GM23338 (cell line): Measurements from ENCODE around the gene ARHGEF25. TPM values are rescaled to one million over a fixed set of nuclear protein-coding genes. Genes with fewer than 3 reads are reported as not detected.
A peak's percentile ranks its signal among the peaks of the same experiment; 100 is the strongest.

Experiments used
- ATAC-seq: fragments of 200-7000 bp; cut with Tn5 transposase; 3 replicates; pipeline ENCODE4 v1.9.1; 2020
- DNase-seq: peaks from one replicate; pipeline ENCODE4 v3.0.0-alpha.2; 2015; ENCODE audit warnings: low spot score
- H2AFZ ChIP-seq: fragments of 200-600 bp; sonication (generic); 2 replicates; pipeline ENCODE4 v1.8.0; 2016; ENCODE audit warnings: antibody characterized with exemption, mild to moderate bottlenecking, moderate library complexity
- H3F3A ChIP-seq: fragments of 200-600 bp; sonication (generic); replicated peaks from 2 replicates; pipeline ENCODE4 v1.8.0; 2017; ENCODE audit warnings: antibody characterized with exemption, mixed run types, low read depth
- H3K27ac ChIP-seq: fragments of 200-600 bp; sonication (generic); 2 replicates; pipeline ENCODE4 v1.6.1; 2016; ENCODE audit warnings: low read depth
- H3K27me3 ChIP-seq: fragments of 200-600 bp; sonication (generic); 2 replicates; pipeline ENCODE4 v1.8.0; 2016; ENCODE audit warnings: mild to moderate bottlenecking, mixed run types, moderate library complexity; ENCODE audit not compliant: insufficient read depth
- H3K36me3 ChIP-seq: fragments of 200-600 bp; sonication (generic); 2 replicates; pipeline ENCODE4 v1.8.0; 2016; ENCODE audit warnings: mild to moderate bottlenecking; ENCODE audit not compliant: insufficient read depth
- H3K4me1 ChIP-seq: fragments of 200-600 bp; sonication (generic); 2 replicates; pipeline ENCODE4 v1.8.0; 2016; ENCODE audit warnings: mild to moderate bottlenecking, moderate library complexity; ENCODE audit not compliant: insufficient read depth
- H3K4me2 ChIP-seq: fragments of 200-600 bp; sonication (generic); 2 replicates; pipeline ENCODE4 v1.7.1; 2017; ENCODE audit warnings: mixed run types
- H3K4me3 ChIP-seq: fragments of 200-600 bp; sonication (generic); 2 replicates; pipeline ENCODE4 v1.6.1; 2016; ENCODE audit warnings: mixed run types
- H3K79me2 ChIP-seq: fragments of 200-600 bp; sonication (generic); replicated peaks from 2 replicates; pipeline ENCODE4 v1.8.0; 2017; ENCODE audit warnings: mild to moderate bottlenecking; ENCODE audit not compliant: insufficient read depth
- H3K9me2 ChIP-seq: fragments of 200-600 bp; sonication (generic); 2 replicates; pipeline ENCODE4 v1.8.0; 2017; ENCODE audit not compliant: insufficient read depth
- H4K20me1 ChIP-seq: fragments of 200-600 bp; sonication (generic); replicated peaks from 2 replicates; pipeline ENCODE4 v1.8.0; 2017; ENCODE audit warnings: mild to moderate bottlenecking; ENCODE audit not compliant: insufficient read depth
- H3K27ac Mint-ChIP-seq: 2 replicates; pipeline ENCODE4 v1.8.0; 2020; ENCODE audit warnings: inconsistent platforms, mild to moderate bottlenecking, moderate library complexity, mixed read lengths
- H3K27me3 Mint-ChIP-seq: 3 replicates; pipeline ENCODE4 v1.8.0; 2022; ENCODE audit warnings: low read depth, mild to moderate bottlenecking, moderate library complexity, mixed read lengths, inconsistent platforms; ENCODE audit not compliant: insufficient read depth, poor library complexity
- H3K36me3 Mint-ChIP-seq: 3 replicates; pipeline ENCODE4 v1.8.0; 2021; ENCODE audit warnings: low read depth, mild to moderate bottlenecking, inconsistent platforms, moderate library complexity, mixed read lengths
- H3K4me1 Mint-ChIP-seq: 3 replicates; pipeline ENCODE4 v1.8.0; 2020; ENCODE audit warnings: mild to moderate bottlenecking, inconsistent platforms, mixed read lengths
- H3K4me3 Mint-ChIP-seq: 3 replicates; pipeline ENCODE4 v1.8.0; 2021; ENCODE audit warnings: moderate library complexity, mild to moderate bottlenecking, inconsistent platforms, mixed read lengths
- H3K9me3 Mint-ChIP-seq: 3 replicates; pipeline ENCODE4 v1.8.0; 2020; ENCODE audit warnings: moderate library complexity, mild to moderate bottlenecking, inconsistent platforms, mixed read lengths
- CREB1 ChIP-seq: fragments of 250-450 bp; sonication (Bioruptor Pico); IDR thresholded peaks from 2 replicates; pipeline ENCODE4 v1.5.0; 2020; ENCODE audit warnings: low read depth, mild to moderate bottlenecking, moderate library complexity
- ETS1 ChIP-seq: IDR thresholded peaks from 2 replicates; pipeline ENCODE4 v1.6.1; 2016; ENCODE audit warnings: antibody characterized with exemption
- EZH2 ChIP-seq: fragments of 200-600 bp; sonication (generic); IDR thresholded peaks from one replicate; pipeline ENCODE4 v1.8.0; 2017; ENCODE audit warnings: antibody characterized with exemption, mild to moderate bottlenecking, low read depth; ENCODE audit not compliant: unreplicated experiment
- EZH2phosphoT487 ChIP-seq: fragments of 200-600 bp; sonication (generic); IDR thresholded peaks from one replicate; pipeline ENCODE4 v1.8.1; 2018; ENCODE audit warnings: antibody characterized with exemption; ENCODE audit not compliant: unreplicated experiment
- NANOG ChIP-seq: IDR thresholded peaks from 2 replicates; pipeline ENCODE4 v1.6.1; 2016; ENCODE audit warnings: antibody characterized with exemption, borderline replicate concordance
- POLR2AphosphoS5 ChIP-seq: IDR thresholded peaks from 2 replicates; pipeline ENCODE4 v1.6.1; 2016; ENCODE audit warnings: antibody characterized with exemption, low read depth
- REST ChIP-seq: IDR thresholded peaks from one replicate; pipeline ENCODE4 v1.6.1; 2018; ENCODE audit warnings: antibody characterized with exemption; ENCODE audit not compliant: unreplicated experiment
- STAT1 ChIP-seq: IDR thresholded peaks from one replicate; pipeline ENCODE4 v1.6.1; 2016; ENCODE audit warnings: antibody characterized with exemption; ENCODE audit not compliant: unreplicated experiment
- ZNF114 ChIP-seq: fragments of 250-450 bp; sonication (Bioruptor Pico); IDR thresholded peaks from 2 replicates; pipeline ENCODE4 v1.5.0; 2020; ENCODE audit warnings: mild to moderate bottlenecking, moderate library complexity
- ZNF331 ChIP-seq: fragments of 250-450 bp; sonication (Bioruptor Pico); IDR thresholded peaks from 2 replicates; pipeline ENCODE4 v1.5.0; 2020; ENCODE audit warnings: low read depth, mild to moderate bottlenecking, moderate library complexity
- ZNF462 ChIP-seq: fragments of 250-450 bp; sonication (Bioruptor Pico); IDR thresholded peaks from 2 replicates; pipeline ENCODE4 v1.5.0; 2020; ENCODE audit warnings: mild to moderate bottlenecking, moderate library complexity
- polyA plus RNA-seq: library from polyadenylated mRNA; unstranded; fragments of >200 nt; fragmentation: Nextera tagmentation; extraction: Ambion mirVana; gene quantifications from 2 replicates; pipeline ENCODE4 v1.2.1, GENCODE V29; 2016
- total RNA-seq: library from RNA; depleted of rRNA; stranded (reverse); fragments of >200 nt; shearing (Covaris generic); gene quantifications from 2 replicates; pipeline ENCODE4 v1.2.3, GENCODE V29; 2014

The ARHGEF25 gene
- total and polyA plus RNA-seq, 2 experiments from 2014 or later: 0.53 to 10.2 TPM

GRCh38 chr12:57606399-57606798 is 4.8 kb upstream of the ARHGEF25 start:
- H3K9me3 Mint-ChIP-seq: no peaks in the 10 kb centered on the region
- peaks cover 9% of the 10 kb centered on the region; the same call in 1 of the 2 replicates for H3F3A ChIP-seq
- peaks cover 36% of the 10 kb centered on the region for H3K27me3 Mint-ChIP-seq
- no peak overlapping the region for H2AFZ ChIP-seq
- peaks cover 50% of the 10 kb centered on the region for H3K4me1 Mint-ChIP-seq
- peaks cover 11% of the 10 kb centered on the region for H3K36me3 ChIP-seq
- H3K27ac ChIP-seq: no peak overlapping the region
- H3K4me3 ChIP-seq: no peak overlapping the region
- H4K20me1 ChIP-seq: no peaks in the 10 kb centered on the region; the same call in 1 of the 2 replicates
- TF ChIP-seq REST (no peak), ZNF331 (CRISPR knock-in tag) (no peak), STAT1 (no peak), NANOG (no peak), EZH2 (no peak), POLR2AphosphoS5 (no peak)
- H3K27me3 ChIP-seq: peaks cover 26% of the 10 kb centered on the region
- ATAC-seq (no peak), DNase-seq (no peak)
- H3K79me2 ChIP-seq: peaks cover 12% of the 10 kb centered on the region
- peaks cover 37% of the 10 kb centered on the region for H3K4me1 ChIP-seq
- no peak overlapping the region for H3K4me2 ChIP-seq
- peak overlapping the region; percentile 87; the same call in 2 of the 3 replicates for H3K4me3 Mint-ChIP-seq
- peaks cover 30% of the 10 kb centered on the region for H3K36me3 Mint-ChIP-seq
- H3K27ac Mint-ChIP-seq: no peak overlapping the region
- H3K9me2 ChIP-seq: no peaks in the 10 kb centered on the region

GRCh38 chr12:57606821-57607220 is 4.4 kb upstream of the ARHGEF25 start:
- no peak for DNase-seq
- H3K79me2 ChIP-seq: peaks cover 12% of the 10 kb centered on the region
- no peak overlapping the region for H2AFZ ChIP-seq
- H3K4me2 ChIP-seq: no peak overlapping the region
- H3F3A ChIP-seq: peaks cover 9% of the 10 kb centered on the region; the same call in 1 of the 2 replicates
- H3K27ac ChIP-seq: no peak overlapping the region
- peaks cover 37% of the 10 kb centered on the region for H3K4me1 ChIP-seq
- H3K9me3 Mint-ChIP-seq: no peaks in the 10 kb centered on the region
- H3K27me3 Mint-ChIP-seq: peaks cover 37% of the 10 kb centered on the region
- ATAC-seq: no peak
- H3K27ac Mint-ChIP-seq: no peak overlapping the region
- H3K9me2 ChIP-seq: no peaks in the 10 kb centered on the region
- peaks cover 10% of the 10 kb centered on the region for H3K36me3 ChIP-seq
- peaks cover 26% of the 10 kb centered on the region for H3K36me3 Mint-ChIP-seq
- H3K4me3 Mint-ChIP-seq: peak overlapping the region; percentile 16; the same call in 1 of the 3 replicates
- no peak overlapping the region for H3K4me3 ChIP-seq
- H3K27me3 ChIP-seq: peaks cover 28% of the 10 kb centered on the region
- no peaks in the 10 kb centered on the region; the same call in 1 of the 2 replicates for H4K20me1 ChIP-seq
- H3K4me1 Mint-ChIP-seq: peaks cover 50% of the 10 kb centered on the region
- no peak for TF ChIP-seq ZNF331 (CRISPR knock-in tag)
- no peak for TF ChIP-seq EZH2phosphoT487
- TF ChIP-seq ZNF114 (CRISPR knock-in tag): no peak
- no peak for TF ChIP-seq ZNF462 (CRISPR knock-in tag)
- no peak for TF ChIP-seq STAT1
- no peak for TF ChIP-seq CREB1
- no peak for TF ChIP-seq POLR2AphosphoS5
- no peak for TF ChIP-seq NANOG
- TF ChIP-seq EZH2: no peak
- no peak for TF ChIP-seq ETS1
